Measurements from ENCODE around the gene HSPB1.

DNA sequence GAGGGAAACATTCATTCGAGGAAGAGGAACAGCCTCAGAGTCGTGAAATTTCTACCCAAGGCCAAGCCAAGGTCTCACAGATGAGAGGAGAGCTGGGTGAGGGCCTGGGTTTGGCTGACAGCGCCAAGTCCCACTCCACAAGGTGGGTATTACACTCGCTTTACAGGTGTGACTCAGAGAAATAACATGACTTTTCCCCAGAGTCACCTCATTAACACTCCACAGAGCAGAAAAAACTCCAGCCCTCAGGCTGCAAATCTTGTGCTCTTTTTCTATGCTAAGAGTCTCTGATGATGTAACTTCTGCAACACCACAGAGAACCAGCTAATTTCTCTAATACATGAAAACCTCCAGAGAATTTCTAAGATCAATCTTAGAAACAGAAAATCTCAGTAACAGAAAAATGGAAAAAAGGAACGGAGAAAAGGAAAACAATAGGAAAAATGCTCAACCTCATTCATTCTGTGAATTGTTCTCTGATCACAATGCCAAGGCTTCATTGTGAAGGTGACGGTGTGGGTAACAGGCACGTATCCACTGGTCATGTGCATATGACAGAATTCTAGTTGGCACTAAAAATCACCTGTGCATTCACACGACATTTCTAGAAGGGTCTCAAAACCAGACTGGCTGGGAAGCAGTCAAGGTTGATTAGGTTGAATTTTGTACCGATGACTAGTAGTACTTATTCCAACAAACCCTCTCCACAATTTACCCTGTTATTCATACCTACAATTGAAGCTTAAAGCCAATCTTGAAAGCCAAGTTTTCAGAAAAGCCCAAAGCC is 36.0 kb downstream of the HSPB1 start:
- TF ChIP-seq, protein P1, sequence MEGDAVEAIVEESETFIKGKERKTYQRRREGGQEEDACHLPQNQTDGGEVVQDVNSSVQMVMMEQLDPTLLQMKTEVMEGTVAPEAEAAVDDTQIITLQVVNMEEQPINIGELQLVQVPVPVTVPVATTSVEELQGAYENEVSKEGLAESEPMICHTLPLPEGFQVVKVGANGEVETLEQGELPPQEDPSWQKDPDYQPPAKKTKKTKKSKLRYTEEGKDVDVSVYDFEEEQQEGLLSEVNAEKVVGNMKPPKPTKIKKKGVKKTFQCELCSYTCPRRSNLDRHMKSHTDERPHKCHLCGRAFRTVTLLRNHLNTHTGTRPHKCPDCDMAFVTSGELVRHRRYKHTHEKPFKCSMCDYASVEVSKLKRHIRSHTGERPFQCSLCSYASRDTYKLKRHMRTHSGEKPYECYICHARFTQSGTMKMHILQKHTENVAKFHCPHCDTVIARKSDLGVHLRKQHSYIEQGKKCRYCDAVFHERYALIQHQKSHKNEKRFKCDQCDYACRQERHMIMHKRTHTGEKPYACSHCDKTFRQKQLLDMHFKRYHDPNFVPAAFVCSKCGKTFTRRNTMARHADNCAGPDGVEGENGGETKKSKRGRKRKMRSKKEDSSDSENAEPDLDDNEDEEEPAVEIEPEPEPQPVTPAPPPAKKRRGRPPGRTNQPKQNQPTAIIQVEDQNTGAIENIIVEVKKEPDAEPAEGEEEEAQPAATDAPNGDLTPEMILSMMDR (IDR thresholded peaks at IDR 0.05; ENCODE audit: low read depth, low read length, missing input control) = no peak
- TF ChIP-seq RAD21 (IDR thresholded peaks at IDR 0.05) (no peak), TAF1 (conservative IDR thresholded peaks at IDR 0.05) (no peak), HNF4G (IDR thresholded peaks at IDR 0.05) (no peak), YY1 (IDR thresholded peaks at IDR 0.05) (no peak), SP1 (IDR thresholded peaks at IDR 0.05) (no peak), JUND (IDR thresholded peaks at IDR 0.05) (no peak), FOXA1 (IDR thresholded peaks at IDR 0.05) (no peak)
- TF ChIP-seq, protein P2, sequence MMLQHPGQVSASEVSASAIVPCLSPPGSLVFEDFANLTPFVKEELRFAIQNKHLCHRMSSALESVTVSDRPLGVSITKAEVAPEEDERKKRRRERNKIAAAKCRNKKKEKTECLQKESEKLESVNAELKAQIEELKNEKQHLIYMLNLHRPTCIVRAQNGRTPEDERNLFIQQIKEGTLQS (IDR thresholded peaks at IDR 0.05) = no peak
- TF ChIP-seq, protein P3, sequence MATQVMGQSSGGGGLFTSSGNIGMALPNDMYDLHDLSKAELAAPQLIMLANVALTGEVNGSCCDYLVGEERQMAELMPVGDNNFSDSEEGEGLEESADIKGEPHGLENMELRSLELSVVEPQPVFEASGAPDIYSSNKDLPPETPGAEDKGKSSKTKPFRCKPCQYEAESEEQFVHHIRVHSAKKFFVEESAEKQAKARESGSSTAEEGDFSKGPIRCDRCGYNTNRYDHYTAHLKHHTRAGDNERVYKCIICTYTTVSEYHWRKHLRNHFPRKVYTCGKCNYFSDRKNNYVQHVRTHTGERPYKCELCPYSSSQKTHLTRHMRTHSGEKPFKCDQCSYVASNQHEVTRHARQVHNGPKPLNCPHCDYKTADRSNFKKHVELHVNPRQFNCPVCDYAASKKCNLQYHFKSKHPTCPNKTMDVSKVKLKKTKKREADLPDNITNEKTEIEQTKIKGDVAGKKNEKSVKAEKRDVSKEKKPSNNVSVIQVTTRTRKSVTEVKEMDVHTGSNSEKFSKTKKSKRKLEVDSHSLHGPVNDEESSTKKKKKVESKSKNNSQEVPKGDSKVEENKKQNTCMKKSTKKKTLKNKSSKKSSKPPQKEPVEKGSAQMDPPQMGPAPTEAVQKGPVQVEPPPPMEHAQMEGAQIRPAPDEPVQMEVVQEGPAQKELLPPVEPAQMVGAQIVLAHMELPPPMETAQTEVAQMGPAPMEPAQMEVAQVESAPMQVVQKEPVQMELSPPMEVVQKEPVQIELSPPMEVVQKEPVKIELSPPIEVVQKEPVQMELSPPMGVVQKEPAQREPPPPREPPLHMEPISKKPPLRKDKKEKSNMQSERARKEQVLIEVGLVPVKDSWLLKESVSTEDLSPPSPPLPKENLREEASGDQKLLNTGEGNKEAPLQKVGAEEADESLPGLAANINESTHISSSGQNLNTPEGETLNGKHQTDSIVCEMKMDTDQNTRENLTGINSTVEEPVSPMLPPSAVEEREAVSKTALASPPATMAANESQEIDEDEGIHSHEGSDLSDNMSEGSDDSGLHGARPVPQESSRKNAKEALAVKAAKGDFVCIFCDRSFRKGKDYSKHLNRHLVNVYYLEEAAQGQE (IDR thresholded peaks at IDR 0.05) = no peak
- TF ChIP-seq, protein P4, sequence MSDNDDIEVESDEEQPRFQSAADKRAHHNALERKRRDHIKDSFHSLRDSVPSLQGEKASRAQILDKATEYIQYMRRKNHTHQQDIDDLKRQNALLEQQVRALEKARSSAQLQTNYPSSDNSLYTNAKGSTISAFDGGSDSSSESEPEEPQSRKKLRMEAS (IDR thresholded peaks at IDR 0.05) = no peak
